Stimulated activated naive CD8-positive, alpha-beta T cell treated with anti-CD3 and anti-CD28 coated beads, Interleukin-15, Interleukin-2, amounts not matched to agents 100 U/mL and 50 U/mL, for 24 hours (primary cell): ENCODE results near the gene CEP68.
"Not testable (repeated sequence)": the region's sequence is repeated elsewhere in the genome, so short reads cannot be mapped to it uniquely, and the experiment has no call there.

Source experiments
- ATAC-seq: fragments of 150-1000 bp; cut with Tn5 transposase; one replicate; pipeline ENCODE4 v1.10.0; 2021
- DNase-seq: peaks from one replicate; pipeline ENCODE4 v3.0.0; 2021

The CEP68 gene

DNA sequence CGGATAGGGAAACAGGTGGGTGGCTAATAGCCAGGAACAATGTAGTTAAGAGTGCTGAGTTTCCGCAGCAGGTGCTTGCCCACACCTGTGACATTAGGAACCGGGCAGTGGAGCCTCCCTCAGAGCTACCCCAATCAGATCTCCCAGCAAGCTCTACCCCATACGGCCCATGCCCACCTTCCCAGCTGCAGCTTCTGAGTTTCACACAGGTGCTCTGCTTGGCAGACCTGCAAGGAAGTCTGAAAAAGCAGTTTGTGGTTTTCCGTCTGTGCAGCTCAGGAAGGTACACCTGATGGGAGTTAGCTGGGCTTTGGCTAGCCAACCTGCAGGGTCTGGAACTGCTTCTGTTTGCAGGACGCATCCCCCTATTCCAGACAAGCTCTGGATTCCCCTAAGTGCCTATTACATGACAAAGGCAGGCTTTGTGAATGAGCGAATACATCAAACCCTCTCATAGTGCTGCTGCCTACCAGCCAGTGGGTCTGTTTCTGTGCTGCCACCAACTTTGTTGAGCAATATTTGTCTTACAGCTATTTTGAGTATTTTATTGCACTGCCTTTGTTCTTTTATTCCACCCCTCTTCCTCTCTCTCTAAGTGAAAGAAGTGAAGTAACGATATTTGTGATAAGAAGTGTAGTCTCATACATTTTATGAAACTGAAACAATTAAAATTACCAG, 24.7 kb upstream of the CEP68 start:
- DNase-seq: no peak
- ATAC-seq: peak; percentile 33

DNA sequence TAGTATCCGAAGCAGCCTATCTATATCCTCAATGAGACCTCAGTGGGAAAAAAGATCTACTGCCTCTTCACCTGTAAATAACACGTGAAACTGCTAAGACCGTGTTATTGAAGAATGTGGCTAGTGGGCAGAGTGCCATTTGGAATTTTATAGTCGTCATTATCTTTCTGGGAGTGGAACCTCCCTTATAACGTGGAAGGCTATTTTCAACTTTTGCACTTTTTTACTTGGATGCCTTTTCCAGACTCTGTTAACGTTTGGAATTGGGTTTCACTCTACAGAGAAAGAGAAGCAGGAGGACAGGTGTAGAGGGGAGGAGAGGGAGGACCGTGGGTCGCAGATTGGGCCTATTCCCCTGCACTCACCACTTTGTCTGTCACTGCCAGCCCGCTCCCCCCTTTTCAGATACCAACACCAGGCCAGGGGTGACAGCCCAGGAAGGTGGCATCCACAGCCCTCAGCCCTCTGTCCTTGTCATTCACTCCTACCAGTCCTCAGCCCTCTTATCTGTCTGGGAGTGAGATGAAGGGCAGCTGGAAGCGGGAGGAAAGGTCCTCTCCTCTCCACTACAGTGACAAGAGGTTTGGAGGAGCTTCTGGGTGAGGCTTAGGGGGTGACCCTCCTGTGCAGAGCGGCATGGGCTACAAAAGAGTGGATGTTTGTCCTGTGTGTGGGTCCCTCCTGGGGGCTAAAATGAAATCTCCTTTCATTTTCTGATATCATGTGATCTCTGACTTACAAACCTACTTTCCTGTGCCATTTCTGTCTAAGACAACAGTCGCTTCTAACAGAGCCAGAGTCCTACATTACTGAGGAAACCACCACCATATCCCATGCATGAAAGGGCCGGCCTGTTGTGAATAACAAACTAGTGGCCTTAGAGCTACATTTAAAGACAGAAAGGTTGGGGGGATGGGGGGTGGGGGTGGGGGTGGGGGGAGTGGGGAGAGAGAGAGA, 23.9 kb upstream of the CEP68 start:
- ATAC-seq (peak; percentile 14), DNase-seq (no peak)

DNA sequence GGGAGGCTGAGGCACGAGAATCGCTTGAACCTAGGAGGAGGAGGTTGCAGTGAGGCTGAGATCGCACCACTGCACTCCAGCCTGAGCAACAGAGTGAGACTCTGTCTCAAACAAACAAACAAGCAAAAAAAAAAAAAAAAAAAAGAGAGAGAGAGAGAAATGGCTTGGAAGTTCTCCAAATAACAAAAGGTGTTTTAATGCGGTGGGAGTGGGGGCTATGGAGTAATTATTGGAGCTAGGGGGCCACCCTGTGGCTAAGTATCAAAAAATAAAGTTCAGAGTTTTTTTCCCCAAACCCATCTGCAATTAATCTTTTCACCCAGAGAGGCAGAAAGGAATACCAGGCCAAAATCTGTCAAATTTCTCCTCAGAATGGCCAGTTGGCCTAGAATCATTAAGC, 23.0 kb upstream of the CEP68 start:
- no peak for ATAC-seq
- DNase-seq: no peak

DNA sequence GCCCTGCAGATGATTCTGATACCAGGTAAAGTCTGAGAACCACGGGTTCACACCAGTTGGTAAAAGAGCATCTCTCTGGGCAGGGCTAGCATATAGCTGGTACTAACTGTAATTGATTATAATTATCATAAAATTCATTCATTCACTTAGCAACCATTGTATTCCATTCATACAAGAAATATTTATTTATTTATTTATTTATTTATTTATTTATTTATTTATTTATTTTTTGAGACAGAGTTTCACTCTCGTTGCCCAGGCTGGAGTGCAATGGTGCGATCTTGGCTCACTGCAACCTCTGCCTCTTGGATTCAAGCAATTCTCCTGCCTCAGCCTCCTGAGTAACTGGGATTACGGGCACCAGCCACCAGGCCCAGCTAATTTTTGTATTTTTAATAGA, 22.5 kb upstream of the CEP68 start:
- ATAC-seq, DNase-seq: not testable (repeated sequence)

DNA sequence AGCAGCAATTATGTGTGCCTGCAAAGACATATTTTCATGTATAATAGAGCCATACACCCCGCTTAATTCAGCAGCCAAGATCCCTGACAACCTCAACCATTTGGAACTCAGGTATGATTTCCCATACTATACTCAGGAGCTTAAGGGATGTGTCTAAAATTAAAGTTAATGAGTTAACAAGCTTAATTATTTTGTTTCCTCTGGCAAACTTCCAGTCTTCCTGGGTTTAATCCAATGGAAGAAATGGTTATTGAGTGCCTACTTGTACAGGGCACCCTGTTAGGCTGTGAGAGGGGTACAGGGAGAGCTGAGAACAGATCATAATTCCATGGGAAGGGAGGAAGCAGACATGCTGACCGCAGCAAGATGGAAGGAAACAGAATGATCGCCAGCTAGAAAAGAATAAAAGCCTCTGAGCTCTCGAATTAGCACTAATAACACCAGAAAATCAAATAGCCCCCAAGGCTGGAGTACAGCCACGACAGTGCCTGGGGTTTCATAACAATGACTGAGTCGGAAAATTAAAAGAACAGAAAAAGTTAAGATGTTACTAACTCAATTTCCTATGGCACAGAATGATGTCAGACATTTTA, 20.8 kb upstream of the CEP68 start:
- ATAC-seq (no peak), DNase-seq (no peak)

DNA sequence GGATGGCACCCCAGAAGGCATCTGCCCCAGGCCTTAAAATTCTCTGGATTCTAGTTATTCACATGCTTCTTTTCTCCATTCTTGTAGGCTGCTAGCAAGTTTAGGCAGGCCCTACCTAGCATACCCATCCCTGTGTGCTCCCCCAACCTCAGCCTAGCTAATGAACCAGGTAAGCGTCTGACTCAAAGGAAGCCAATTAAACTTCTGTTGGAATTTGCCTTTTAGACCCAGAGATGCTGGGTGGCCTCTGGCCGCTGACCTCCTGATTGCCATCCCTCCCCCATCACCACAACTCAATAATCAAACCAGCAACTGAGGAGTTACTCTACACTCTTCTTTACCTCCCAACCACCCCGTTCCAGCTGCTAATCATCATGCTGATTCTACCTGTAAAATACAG, 19.0 kb upstream of the CEP68 start:
- ATAC-seq (no peak), DNase-seq (no peak)

DNA sequence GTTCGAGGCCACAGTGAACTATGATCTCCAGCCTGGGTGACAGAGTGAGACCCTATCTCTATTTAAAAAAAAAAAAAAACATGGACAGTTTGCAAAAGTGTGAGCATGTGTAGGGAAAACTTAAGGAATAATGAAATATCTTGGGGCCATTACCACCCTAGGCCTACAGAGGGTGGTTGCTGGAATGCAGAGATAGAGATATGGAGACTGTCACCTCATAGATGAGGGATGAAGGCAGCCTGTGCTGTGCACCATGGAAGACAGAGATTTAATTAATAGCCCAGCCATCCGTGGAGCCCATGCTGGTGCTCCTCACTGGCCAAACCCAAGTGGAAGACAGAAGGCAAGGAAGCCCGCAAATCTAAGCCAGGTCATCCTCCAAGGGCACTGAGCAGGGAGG, 16.6 kb upstream of the CEP68 start:
- no peak for ATAC-seq
- DNase-seq: no peak

DNA sequence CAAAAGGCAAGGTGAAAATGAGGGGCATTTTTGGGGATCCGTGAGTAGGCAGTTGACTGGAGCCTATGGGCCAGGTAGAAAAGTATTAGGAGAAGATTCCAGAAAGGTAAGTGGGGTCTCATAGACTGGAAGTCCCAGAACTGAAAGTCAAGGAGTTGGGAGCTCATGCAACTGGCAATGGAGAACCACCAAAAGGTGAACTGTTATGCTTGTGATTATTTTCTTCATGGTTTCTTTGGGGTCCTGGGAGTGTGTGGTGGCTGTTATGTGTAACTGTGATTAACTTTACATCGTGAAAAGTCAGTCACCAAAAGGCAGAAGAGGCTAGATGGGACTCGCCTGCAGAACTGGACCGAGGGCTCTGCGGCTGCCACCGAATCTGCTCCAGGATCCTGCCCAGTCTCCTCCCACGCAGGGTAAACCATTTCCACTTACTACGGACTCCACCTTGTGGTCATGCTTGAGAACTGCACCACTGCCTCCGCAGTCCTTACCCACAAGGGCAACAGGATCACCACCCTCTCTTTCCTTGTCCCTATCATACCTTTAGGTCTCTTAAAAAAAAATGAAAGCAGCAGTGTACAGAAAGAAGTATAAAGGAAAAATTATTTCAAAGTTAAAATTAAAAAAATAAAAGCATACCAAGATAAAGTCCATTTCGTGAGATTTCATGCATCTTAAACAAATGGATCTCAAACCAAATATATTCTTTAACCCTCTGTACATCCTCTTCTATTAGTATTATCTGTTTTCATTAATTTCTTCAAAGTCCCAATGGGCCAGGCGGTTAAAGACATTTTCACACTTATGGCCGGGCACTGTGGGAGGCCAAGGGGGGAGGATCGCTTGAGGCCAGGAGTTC, 15.6 kb upstream of the CEP68 start:
- ATAC-seq: peak; percentile 82
- DNase-seq: peak; percentile 77

DNA sequence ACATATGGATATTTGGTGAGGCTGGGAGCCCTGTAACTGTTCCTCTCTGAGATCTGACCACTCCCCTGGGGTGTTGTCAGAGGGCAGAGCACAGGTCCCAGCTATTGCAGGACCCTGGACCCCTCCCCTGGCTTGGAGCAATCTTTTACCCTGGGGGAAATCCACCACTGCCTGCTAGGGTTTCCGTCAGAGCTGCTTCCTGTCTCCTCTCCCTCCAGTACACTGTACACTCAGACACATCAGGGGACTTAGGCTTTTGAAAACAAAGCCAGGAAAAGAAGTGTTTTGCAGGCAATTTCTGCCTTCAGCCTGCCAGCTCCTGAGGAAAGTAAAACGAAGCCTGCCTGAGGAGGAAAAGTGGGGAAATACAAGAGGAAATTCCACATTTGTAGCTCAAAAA, 13.2 kb upstream of the CEP68 start:
- ATAC-seq (no peak), DNase-seq (no peak)

DNA sequence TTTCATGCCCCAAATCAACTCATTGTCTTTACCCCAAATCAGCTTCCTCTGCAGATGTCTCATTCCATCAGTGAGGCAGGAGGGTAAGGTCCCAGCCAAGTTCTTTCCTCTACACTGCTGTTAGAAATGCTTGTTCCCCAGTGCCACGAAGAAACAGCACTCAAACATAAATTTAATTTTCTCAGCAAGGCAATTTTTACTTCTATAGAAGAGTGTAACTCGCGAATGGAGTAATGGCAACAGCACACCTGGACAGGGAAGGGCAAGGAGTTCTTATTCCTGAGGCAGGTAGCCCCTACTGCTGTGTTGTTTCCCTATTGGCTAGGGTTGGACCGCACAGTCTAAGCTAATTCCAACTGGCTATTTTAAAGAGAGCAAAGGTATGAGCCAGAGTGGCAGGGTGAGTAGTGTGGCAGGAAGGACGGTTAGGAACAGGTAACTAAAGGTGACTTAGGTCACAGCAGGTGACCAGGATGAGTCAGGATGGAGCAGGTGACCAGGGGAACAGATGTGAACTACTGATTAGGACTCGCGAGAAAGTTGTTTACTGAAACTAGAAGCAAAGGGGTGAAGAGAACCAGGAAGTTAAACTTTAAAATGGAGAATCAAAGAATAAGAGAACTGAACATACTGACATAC, 12.0 kb upstream of the CEP68 start:
- DNase-seq (no peak), ATAC-seq (no peak)

DNA sequence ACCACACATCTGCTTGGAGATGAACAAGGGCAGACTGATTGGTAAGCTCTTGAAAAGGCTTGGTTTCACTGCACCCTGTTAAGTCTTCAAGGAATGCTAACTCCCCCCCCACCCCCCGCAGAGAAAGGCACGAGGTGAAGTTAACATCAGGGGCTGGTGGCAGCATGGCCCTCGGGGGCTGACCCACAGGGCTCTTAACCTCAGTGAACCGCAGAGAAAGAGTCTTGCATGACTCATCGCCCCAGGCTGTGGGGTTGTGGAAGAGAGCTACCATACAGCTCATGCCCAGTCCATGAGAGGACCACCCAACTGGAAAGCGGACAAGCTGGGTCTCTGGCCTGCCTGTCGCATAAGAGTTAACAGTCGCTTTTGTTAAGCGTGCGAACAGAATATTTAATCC, 10.6 kb upstream of the CEP68 start:
- no peak for DNase-seq
- no peak for ATAC-seq

DNA sequence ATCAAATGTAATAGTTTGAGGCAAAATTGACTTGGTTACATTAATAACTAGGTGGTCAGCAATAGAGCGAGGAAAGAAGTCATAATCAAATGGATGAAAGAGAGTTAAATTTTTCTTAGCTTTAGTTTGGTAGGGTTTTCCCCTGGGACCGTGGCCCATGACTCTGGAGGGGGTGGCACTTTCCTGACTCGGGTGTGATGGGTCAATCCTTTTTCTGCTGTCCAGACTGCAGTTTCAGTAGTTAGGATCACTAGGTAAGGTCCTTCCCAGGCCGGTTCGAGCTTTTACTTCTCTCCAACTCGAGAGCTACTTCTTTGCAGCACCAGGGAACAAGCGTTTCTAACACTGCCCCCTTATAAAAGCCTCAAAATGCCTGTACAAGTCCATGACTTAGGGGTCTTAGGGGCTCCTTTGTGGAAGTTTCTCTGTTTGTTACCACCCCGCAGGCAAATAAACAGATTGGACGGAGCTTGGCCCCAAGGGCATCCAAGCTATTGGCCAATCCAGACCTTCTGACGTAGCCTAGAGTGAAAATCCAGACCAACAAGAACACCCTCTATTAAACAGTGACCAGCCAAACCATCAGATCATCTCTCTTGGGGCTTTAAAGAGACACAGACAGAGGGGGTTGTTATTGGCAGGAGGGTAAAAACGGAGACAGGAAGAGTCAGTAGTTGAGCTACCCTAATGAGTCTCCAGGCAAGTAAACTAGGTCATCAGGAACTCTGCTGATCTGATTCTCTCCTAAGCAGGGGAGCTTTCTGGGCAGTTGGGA, 9.4 kb upstream of the CEP68 start:
- no peak for ATAC-seq
- no peak for DNase-seq

DNA sequence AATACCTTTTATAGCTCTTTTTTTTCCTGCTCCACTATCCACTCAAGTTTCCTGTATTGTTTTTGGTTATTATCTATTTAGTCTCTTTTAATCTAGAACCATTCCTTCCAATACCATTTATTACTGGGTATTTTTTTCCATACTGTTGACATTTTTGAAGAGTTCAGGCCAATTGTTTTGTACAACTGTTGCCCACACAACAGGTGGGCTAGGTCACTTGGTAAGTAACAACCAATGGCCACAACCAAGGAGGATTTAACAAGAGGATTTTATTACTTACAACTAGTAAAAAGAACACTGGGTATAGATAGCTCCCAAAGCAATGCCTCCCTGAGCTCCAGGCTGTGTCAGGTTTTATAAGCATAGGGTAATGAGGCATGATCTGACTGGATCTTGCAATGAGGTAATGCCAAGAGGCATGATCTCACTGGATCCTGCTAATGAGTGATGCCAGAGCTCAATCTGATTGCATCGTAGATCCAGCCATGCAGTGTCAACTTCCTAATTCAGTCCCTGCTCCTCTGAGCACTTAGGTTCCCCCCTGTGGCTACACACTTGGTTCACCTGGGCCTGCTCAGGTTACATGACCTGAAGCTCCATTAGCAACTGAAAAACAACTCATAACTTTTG, 7.1 kb upstream of the CEP68 start:
- ATAC-seq (no peak), DNase-seq (no peak)

DNA sequence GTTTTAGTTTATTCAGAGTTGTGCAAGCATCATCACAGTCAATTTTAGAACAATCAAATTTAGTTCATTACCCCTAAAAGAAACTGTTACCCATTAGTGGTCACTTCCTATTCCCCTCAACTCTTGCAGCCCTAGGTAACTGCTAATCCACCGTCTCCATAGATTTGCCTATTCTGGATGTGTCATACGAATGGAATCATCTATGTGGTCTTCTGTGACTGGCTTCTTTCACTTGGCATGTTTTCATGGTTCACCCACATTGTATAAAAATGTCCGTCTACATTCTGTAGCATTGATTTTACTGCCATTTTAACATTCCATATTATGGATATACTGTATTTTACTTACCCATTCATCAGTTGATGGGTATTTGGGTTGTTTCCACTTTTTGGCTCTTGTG, 5.3 kb upstream of the CEP68 start:
- DNase-seq (no peak), ATAC-seq (no peak)

DNA sequence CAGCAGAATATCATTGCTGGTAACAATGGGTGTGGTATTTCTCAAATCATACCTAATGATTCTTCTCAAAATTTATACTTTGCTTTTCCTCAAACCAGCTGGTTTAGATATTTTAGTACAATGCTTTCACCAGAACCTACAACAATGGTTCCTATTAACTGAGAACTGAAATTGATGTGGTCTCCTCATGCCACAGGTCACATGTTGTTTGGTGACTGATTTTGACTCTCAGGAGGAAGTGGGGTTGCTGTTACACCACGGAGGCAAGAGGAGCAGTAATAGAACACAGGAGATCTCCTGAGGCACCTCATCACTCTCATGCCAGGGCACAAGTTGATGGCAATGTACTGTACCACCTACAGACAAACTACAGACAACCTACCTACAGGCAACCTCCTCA, 3.0 kb upstream of the CEP68 start:
- DNase-seq (no peak), ATAC-seq (no peak)

DNA sequence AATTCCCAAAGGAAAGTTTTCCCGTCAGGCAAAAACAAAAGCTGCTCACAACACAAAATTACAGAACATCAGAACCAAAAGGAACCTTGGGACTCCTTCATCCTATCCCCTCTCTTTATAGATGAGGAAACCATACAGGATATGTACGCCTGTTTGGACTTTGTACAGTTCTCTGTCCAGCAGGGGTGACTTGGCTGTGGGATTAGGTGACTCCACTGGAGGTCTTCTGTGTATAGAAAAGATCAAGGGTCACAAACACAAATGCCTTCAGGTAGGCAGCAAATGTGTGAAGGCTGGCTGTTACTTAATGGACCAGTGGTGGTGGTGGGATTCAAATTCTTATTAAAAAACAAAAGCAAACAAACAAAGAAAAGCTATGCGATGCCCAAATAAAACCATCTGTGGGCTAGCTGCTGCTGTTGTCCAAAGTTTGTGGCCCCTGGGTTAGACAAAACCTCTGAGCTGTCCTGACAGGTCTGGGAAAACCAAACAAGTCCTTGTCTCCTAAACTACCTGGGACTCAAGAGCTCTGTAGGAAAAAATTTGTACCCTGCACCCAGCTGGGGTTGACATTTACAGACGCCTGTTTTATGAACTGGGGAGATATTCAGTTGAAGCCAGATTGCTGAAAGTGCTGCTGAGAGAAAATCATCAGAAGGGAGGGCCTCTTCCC, 1.3 kb upstream of the CEP68 start:
- DNase-seq (no peak), ATAC-seq (no peak)

DNA sequence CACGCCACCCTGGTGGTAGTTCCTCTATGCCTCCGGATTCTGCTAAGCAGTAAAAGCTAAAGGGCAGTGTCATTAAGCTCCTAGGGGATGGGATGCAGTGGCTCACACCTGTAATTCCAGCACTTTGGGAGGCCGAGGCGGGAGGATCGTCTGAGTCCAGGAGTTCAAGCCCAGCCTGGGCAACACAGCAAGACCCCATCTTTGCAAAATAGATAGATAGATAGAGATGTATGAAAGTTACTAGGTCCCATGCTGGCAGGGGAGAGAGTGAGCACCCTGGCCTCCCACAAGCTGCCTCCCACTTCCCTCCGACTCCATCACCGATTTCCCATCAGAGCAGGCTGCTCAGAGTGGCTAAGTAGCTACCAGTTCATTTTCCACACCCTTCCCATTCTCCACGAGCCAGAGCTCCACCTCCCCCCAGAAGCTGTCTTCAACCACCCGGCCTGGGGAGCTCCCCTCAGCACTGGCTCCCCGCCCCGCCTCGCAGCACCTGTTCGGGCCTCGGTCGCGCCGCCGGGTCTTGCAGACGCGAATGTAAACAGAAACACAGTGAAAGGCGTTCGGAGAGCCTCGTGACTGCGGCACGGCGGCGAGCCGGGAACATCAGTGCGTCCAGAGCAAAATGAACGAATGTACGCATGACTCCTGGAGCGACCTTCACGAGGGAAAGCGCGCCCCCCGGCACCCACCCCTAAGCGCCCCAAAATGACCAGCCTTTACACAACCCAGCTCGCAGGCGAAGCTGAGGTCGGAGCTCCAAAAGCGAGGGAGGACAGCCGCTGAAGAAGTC, 598 bp upstream of the CEP68 start:
- ATAC-seq: peak; percentile 36
- DNase-seq: peak; percentile 60

DNA sequence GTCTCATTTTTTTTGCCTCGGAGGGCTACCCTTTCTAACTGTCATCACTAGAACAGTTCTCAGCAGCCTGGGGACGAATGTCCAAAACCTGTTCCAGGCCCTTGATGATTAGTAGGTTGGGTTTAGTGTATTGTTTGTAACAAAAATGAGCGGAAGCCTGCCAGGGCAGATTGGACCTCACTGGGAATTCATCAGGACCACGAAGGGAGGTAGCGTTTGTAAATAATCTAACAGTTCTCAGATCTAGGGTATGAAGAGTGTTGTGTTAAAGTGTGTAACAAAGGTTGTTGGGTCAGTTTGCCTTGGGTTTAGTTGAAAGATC, 799 bp downstream of the CEP68 start:
- no peak for DNase-seq
- ATAC-seq: no peak

DNA sequence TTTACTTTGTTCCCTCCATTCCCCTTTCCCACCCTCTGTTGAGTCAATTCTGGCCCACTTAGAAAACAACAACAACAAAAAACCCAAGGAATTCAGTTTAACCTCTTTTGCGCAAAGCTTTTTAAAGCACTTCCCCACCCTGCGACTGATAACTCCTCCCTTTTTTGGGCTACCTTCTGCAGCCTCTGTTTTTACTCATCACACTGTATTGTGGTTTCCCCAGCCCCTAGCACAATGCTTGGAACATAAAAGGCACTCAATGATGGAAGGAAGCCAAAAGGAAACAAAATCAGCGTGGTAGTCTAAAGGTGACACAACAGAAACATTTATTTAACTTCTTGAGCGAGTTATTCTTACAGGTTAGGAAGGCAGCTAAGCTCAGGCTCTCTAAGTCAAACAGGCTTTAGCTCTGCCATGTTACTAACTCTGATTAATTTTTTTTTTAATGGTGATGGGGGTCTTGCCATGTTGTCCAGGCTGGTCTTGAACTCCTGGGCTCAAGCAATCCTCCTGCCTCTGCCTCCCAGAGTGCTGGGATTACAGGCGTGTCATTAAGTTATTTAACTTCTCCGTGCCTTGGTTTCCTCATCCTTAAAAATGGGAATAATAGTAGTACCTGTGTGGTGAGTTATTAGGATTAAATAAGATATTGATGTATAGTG, 1.3 kb downstream of the CEP68 start:
- ATAC-seq: peak; percentile 56
- peak; percentile 38 for DNase-seq
